ENCODE data around the gene HADHA. TPM values are rescaled to one million over a fixed set of nuclear protein-coding genes. Genes with fewer than 3 reads are reported as not detected.

HADHA gene
- polyA plus RNA-seq, 1 of the 3 experiments (the other 2 are of a cell fraction): 64.3 TPM

DNA sequence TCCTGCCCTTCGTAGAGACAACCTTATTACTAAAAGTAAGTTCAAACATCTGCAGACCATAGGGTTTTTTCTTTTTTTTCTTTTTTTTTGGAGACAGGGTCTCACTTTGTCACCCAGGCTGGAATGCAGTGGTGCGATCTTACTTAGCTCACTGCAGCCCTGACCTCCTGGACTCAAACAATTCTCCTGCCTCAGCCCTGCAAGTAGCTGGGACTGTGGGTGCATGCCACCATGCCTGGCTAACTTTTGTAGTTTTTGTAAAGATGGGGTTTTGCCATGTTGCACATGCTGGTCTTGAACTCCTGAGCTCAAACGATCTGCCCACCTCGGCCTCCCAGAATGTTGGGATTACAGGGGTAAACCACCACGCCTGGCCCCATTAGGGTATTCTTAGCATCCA is 32.4 kb downstream of the HADHA start (continued):
- TF ChIP-seq, protein P1, sequence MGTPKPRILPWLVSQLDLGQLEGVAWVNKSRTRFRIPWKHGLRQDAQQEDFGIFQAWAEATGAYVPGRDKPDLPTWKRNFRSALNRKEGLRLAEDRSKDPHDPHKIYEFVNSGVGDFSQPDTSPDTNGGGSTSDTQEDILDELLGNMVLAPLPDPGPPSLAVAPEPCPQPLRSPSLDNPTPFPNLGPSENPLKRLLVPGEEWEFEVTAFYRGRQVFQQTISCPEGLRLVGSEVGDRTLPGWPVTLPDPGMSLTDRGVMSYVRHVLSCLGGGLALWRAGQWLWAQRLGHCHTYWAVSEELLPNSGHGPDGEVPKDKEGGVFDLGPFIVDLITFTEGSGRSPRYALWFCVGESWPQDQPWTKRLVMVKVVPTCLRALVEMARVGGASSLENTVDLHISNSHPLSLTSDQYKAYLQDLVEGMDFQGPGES (IDR thresholded peaks at IDR 0.05; ENCODE audit: low read depth, low read length): no peak
- TF ChIP-seq ELF1 (IDR thresholded peaks at IDR 0.05) (no peak), YY1 (IDR thresholded peaks at IDR 0.05; ENCODE audit: low read depth) (no peak), POLR2AphosphoS5 (IDR thresholded peaks at IDR 0.05; ENCODE audit: low read depth, low read length) (no peak), FOSL2 (IDR thresholded peaks at IDR 0.05; ENCODE audit: borderline replicate concordance, low read depth) (no peak), SMC3 (IDR thresholded peaks at IDR 0.05; ENCODE audit: low read depth, low read length) (no peak), GATA2 (CRISPR knock-in tag; IDR thresholded peaks at IDR 0.05) (no peak), CHD2 (IDR thresholded peaks at IDR 0.05; ENCODE audit: low read length, partially characterized antibody) (no peak), MXI1 (IDR thresholded peaks at IDR 0.05; ENCODE audit: low read depth, low read length) (no peak)
- TF ChIP-seq, protein P2, sequence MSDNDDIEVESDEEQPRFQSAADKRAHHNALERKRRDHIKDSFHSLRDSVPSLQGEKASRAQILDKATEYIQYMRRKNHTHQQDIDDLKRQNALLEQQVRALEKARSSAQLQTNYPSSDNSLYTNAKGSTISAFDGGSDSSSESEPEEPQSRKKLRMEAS (IDR thresholded peaks at IDR 0.05; ENCODE audit: low read depth): no peak
- TF ChIP-seq, protein P3, sequence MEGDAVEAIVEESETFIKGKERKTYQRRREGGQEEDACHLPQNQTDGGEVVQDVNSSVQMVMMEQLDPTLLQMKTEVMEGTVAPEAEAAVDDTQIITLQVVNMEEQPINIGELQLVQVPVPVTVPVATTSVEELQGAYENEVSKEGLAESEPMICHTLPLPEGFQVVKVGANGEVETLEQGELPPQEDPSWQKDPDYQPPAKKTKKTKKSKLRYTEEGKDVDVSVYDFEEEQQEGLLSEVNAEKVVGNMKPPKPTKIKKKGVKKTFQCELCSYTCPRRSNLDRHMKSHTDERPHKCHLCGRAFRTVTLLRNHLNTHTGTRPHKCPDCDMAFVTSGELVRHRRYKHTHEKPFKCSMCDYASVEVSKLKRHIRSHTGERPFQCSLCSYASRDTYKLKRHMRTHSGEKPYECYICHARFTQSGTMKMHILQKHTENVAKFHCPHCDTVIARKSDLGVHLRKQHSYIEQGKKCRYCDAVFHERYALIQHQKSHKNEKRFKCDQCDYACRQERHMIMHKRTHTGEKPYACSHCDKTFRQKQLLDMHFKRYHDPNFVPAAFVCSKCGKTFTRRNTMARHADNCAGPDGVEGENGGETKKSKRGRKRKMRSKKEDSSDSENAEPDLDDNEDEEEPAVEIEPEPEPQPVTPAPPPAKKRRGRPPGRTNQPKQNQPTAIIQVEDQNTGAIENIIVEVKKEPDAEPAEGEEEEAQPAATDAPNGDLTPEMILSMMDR (IDR thresholded peaks at IDR 0.05): no peak
- TF ChIP-seq, protein P4, sequence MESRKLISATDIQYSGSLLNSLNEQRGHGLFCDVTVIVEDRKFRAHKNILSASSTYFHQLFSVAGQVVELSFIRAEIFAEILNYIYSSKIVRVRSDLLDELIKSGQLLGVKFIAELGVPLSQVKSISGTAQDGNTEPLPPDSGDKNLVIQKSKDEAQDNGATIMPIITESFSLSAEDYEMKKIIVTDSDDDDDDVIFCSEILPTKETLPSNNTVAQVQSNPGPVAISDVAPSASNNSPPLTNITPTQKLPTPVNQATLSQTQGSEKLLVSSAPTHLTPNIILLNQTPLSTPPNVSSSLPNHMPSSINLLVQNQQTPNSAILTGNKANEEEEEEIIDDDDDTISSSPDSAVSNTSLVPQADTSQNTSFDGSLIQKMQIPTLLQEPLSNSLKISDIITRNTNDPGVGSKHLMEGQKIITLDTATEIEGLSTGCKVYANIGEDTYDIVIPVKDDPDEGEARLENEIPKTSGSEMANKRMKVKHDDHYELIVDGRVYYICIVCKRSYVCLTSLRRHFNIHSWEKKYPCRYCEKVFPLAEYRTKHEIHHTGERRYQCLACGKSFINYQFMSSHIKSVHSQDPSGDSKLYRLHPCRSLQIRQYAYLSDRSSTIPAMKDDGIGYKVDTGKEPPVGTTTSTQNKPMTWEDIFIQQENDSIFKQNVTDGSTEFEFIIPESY (IDR thresholded peaks at IDR 0.05; ENCODE audit: borderline replicate concordance, low read depth): no peak

DNA sequence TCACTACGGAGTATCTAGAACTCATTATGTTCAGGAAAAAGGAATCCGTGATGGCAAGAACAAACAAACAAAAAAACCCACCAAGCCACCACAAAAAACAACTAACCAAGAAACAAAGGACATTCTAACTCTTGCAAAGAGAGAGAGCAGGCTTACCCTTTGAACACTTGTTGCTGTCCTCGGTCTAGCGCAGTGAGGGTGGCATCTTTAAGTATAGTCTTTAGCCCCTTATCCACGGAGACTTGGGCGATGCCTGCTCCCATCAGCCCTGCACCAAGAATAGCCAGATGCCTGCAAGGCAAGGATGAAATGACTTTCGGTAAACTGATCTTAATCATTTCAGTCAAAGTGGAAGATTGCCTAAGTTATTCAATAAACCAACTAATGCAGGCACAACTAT is 40.5 kb downstream of the HADHA start:
- Histone ChIP-seq H3F3A (replicated peaks; ENCODE audit: insufficient read depth) (no peaks in the 10 kb centered on the region), H4K20me1 (ENCODE audit: insufficient read depth) (no peaks in the 10 kb centered on the region), H3K9me3 (no peaks in the 10 kb centered on the region), H3K9me2 (no peaks in the 10 kb centered on the region), H3K36me3 (replicated peaks in 1 of 2; ENCODE audit: control insufficient read depth in 1 of 2, insufficient read depth in 2 of 2, low read length in 1 of 2) (peaks cover 53 to 64% of the 10 kb centered on the region in 2 experiments), H3K4me1 (ENCODE audit: control insufficient read depth in 1 of 2, insufficient read depth in 2 of 2, low read depth in 1 of 2, low read length in 1 of 2) (peaks cover 0 to 3% of the 10 kb centered on the region in 2 experiments; a peak in 1 of 4 replicates), H3K27me3 (ENCODE audit: insufficient read depth) (no peaks in the 10 kb centered on the region), H2AFZ (ENCODE audit: low read depth) (no peak overlapping the region), H3K4me2 (no peak overlapping the region), H3K4me3 (ENCODE audit: low read depth in 2 of 2, low read length in 1 of 2) (no peak overlapping the region), H3K27ac (ENCODE audit: low read depth in 2 of 2, low read length in 1 of 2) (no peak overlapping the region), H3K79me2 (ENCODE audit: insufficient read depth) (no peaks in the 10 kb centered on the region), H3K9ac (no peak overlapping the region)
- 97% methylated on average over 7 of the region's 7 CpGs for WGBS (ENCODE audit: low lambda C conversion rate)
- DNase-seq: no peak
- ChIA-PET CTCF (no interaction called here), POLR2A (no interaction called here)
- TF ChIP-seq GABPA (IDR thresholded peaks at IDR 0.05; ENCODE audit: low read depth) (no peak), RCOR1 (IDR thresholded peaks at IDR 0.05; ENCODE audit: low read length) (no peak), RFX5 (IDR thresholded peaks at IDR 0.05; ENCODE audit: low read length) (no peak), EZH2phosphoT487 (IDR thresholded peaks at IDR 0.05; ENCODE audit: borderline replicate concordance, low read depth) (no peak), MEF2A (IDR thresholded peaks at IDR 0.05; ENCODE audit: borderline replicate concordance, low read depth) (no peak), POLR2AphosphoS5 (IDR thresholded peaks at IDR 0.05; ENCODE audit: low read depth, low read length) (no peak)
- TF ChIP-seq, protein P5, sequence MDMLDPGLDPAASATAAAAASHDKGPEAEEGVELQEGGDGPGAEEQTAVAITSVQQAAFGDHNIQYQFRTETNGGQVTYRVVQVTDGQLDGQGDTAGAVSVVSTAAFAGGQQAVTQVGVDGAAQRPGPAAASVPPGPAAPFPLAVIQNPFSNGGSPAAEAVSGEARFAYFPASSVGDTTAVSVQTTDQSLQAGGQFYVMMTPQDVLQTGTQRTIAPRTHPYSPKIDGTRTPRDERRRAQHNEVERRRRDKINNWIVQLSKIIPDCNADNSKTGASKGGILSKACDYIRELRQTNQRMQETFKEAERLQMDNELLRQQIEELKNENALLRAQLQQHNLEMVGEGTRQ (IDR thresholded peaks at IDR 0.05; ENCODE audit: borderline replicate concordance, low read depth, low read length): no peak
- TF ChIP-seq, protein P6, sequence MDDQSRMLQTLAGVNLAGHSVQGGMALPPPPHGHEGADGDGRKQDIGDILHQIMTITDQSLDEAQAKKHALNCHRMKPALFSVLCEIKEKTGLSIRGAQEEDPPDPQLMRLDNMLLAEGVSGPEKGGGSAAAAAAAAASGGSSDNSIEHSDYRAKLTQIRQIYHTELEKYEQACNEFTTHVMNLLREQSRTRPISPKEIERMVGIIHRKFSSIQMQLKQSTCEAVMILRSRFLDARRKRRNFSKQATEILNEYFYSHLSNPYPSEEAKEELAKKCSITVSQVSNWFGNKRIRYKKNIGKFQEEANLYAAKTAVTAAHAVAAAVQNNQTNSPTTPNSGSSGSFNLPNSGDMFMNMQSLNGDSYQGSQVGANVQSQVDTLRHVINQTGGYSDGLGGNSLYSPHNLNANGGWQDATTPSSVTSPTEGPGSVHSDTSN (IDR thresholded peaks at IDR 0.05): no peak

Measured in SK-N-SH (cell line).